OCI-LY7 (cell line): ENCODE measurements around the gene SAP30. TPM values are rescaled to one million over a fixed set of nuclear protein-coding genes. Genes with fewer than 3 reads are reported as not detected.

ENCODE experiments used
- BruUV-seq: library from RNA; stranded (reverse); fragments of 400-500 nt; replicated peaks from 2 replicates; lab custom pipeline; 2021; lab: Mats Ljungman, UMichigan
- CTCF ChIA-PET: fragments of 300-600 bp; sonication (Branson Sonifier 250); formaldehyde crosslinking; loops from one replicate; lab custom pipeline; 2022; ENCODE audit warnings: antibody characterized with exemption; ENCODE audit not compliant: unreplicated experiment; lab: Charles Lee
- POLR2A ChIA-PET: fragments of 300-600 bp; sonication (Branson Sonifier 250); formaldehyde crosslinking; loops from one replicate; lab custom pipeline; 2022; ENCODE audit warnings: antibody characterized with exemption; lab: Charles Lee
- DNase-seq: peaks from one replicate; pipeline ENCODE4 v3.0.0-alpha.2; 2015; ENCODE audit warnings: low spot score
- H2AFZ ChIP-seq: fragments of 200-600 bp; sonication (generic), shearing (Covaris generic); 2 replicates; pipeline ENCODE4 v1.6.1; 2014; ENCODE audit warnings: mild to moderate bottlenecking, antibody characterized with exemption, low read length, moderate library complexity
- H3K27ac ChIP-seq: fragments of 200-600 bp; sonication (generic); 2 replicates; pipeline ENCODE4 v1.5.1; 2014; ENCODE audit warnings: mixed run types, low read depth, mild to moderate bottlenecking, moderate library complexity, low read length, inconsistent platforms; ENCODE audit not compliant: poor library complexity, severe bottlenecking
- H3K36me3 ChIP-seq: fragments of 200-600 bp; sonication (generic); 2 replicates; pipeline ENCODE4 v1.6.1; 2014; ENCODE audit warnings: mild to moderate bottlenecking, antibody characterized with exemption, low read length, moderate library complexity, mixed read lengths; ENCODE audit not compliant: insufficient read depth
- H3K4me1 ChIP-seq: fragments of 200-600 bp; sonication (generic); 2 replicates; pipeline ENCODE4 v1.5.1; 2014; ENCODE audit warnings: mild to moderate bottlenecking, low read length; ENCODE audit not compliant: insufficient read depth, poor library complexity, severe bottlenecking
- H3K4me2 ChIP-seq: fragments of 200-600 bp; sonication (generic); 2 replicates; pipeline ENCODE4 v1.6.1; 2014; ENCODE audit warnings: mild to moderate bottlenecking, low read length
- H3K4me3 ChIP-seq: fragments of 200-600 bp; sonication (generic); 2 replicates; pipeline ENCODE4 v1.5.1; 2014; ENCODE audit warnings: mild to moderate bottlenecking, low read depth, low read length; ENCODE audit not compliant: poor library complexity, severe bottlenecking
- H3K79me2 ChIP-seq: fragments of 200-600 bp; sonication (generic); 2 replicates; pipeline ENCODE4 v1.6.1; 2016; ENCODE audit warnings: low read depth, mild to moderate bottlenecking, low read length, moderate library complexity, mixed read lengths; ENCODE audit not compliant: insufficient read depth
- H3K9me2 ChIP-seq: fragments of 200-600 bp; sonication (generic); 2 replicates; pipeline ENCODE4 v1.6.1; 2016; ENCODE audit warnings: mild to moderate bottlenecking, low read length, mixed read lengths; ENCODE audit not compliant: insufficient read depth
- H3K9me3 ChIP-seq: fragments of 200-600 bp; sonication (generic); 2 replicates; pipeline ENCODE4 v1.6.1; 2014; ENCODE audit warnings: mild to moderate bottlenecking, mixed run types, low read length, mixed read lengths
- H4K20me1 ChIP-seq: fragments of 200-600 bp; sonication (generic); 2 replicates; pipeline ENCODE4 v1.6.1; 2014; ENCODE audit warnings: mild to moderate bottlenecking, antibody characterized with exemption, low read length, moderate library complexity, mixed read lengths; ENCODE audit not compliant: insufficient read depth
- CTCF ChIP-seq: fragments of 200-600 bp; sonication (generic); conservative IDR thresholded peaks from 2 replicates; pipeline ENCODE4 v1.5.1; 2014; ENCODE audit warnings: mild to moderate bottlenecking, antibody characterized with exemption, low read length, moderate library complexity, mixed read lengths
- EZH2phosphoT487 ChIP-seq: fragments of 200-600 bp; sonication (generic); IDR thresholded peaks from 2 replicates; pipeline ENCODE4 v1.6.1; 2018; ENCODE audit warnings: low read depth, borderline replicate concordance, mild to moderate bottlenecking, mixed run types, antibody characterized with exemption, low read length, moderate library complexity, mixed read lengths
- intact Hi-C: fragments of 100-400 bp; cut with micrococcal nuclease; formaldehyde crosslinking; loops from one replicate; pipeline ENCODE4 v1.10.0; 2022; ENCODE audit not compliant: unreplicated experiment
- total RNA-seq, 2 experiments: library from RNA; depleted of rRNA in 1 of 2; stranded (reverse); fragments of >200 nt in 1 of 2; shearing (Covaris generic) in 1 of 2; gene quantifications; 2 replicates each; pipeline ENCODE4 v1.2.3, GENCODE V29; 2014 to 2022

SAP30 gene
- total RNA-seq, 2 experiments from 2014 or later = 56.0 to 86.2 TPM

DNA sequence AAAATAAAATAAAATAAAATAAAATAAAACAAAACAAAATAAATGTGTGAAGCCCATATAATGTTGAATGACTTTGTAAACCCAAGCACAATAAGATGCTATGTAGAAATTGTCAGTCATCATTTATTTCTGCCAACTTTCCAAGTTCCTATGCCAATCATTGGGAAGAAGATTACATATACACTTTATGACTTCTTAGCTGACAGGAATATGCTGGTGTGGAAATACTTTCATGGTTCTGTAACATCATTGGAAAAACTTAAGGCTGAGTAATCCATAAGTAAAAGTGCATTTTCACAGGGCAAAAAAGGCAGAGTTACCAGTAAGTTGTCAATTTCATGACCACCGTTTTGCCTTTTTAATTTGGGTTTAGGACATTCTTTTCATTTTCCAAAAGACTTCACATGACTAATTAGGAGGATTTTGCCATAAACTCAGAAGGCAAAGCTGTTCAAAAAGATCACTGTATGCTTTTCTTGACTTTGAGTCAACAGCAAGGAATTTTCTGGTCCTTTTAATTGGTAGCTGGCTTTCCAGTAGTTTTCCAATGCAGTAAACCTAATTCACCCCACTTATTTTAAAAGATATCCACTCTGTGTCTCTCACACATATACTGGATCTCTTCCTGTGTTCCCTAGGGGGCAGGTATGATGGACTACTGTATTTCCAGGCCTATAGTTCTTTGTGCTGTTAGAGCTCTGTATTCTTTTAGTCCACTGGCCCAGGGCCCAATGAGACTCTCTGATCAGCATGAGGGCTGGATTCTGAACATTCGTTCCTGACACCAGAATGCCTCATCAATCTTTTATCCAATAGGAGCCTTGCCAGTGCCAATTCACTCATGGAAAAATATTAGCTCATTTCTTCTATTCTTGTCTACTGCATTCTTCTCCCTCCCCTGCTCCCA is 54.4 kb downstream of the SAP30 start:
- intact Hi-C loops = no loop called here
- DNase-seq = no peak
- Histone ChIP-seq H3K9me3 (no peaks in the 10 kb centered on the region), H3K27ac (no peak overlapping the region), H3K36me3 (no peaks in the 10 kb centered on the region), H2AFZ (no peak overlapping the region), H3K4me3 (no peak overlapping the region), H4K20me1 (no peaks in the 10 kb centered on the region), H3K79me2 (no peaks in the 10 kb centered on the region), H3K9me2 (no peaks in the 10 kb centered on the region), H3K4me2 (no peak overlapping the region), H3K4me1 (no peaks in the 10 kb centered on the region)
- POLR2A ChIA-PET = interaction anchor here (0.6 to 1.2 kb wide), 3 partner anchors 10 to 1684 kb away, joined by 3 to 4 read pairs (median 3); no protein-coding TSS in a partner anchor
- BruUV-seq = no TSS peak
- CTCF ChIA-PET = no interaction called here
- TF ChIP-seq CTCF = no peak
- TF ChIP-seq EZH2phosphoT487 = no peak

GRCh38 chr4:173426064-173426463 is 55.3 kb downstream of the SAP30 start:
- no peak for TF ChIP-seq EZH2phosphoT487
- TF ChIP-seq CTCF = no peak
- H4K20me1 ChIP-seq = no peaks in the 10 kb centered on the region
- intact Hi-C loops = no loop called here
- H3K36me3 ChIP-seq = no peaks in the 10 kb centered on the region
- H3K27ac ChIP-seq = no peak overlapping the region
- no peak for DNase-seq
- ChIA-PET CTCF (no interaction called here), POLR2A (interaction anchor here (0.6 to 1.2 kb wide), 3 partner anchors 9 to 1683 kb away, joined by 3 read pairs; no protein-coding TSS in a partner anchor)
- no peak overlapping the region for H3K4me3 ChIP-seq
- BruUV-seq = no TSS peak
- no peaks in the 10 kb centered on the region for H3K4me1 ChIP-seq
- H3K9me2 ChIP-seq = no peaks in the 10 kb centered on the region
- H3K79me2 ChIP-seq = no peaks in the 10 kb centered on the region
- no peak overlapping the region for H2AFZ ChIP-seq
- no peak overlapping the region for H3K4me2 ChIP-seq
- H3K9me3 ChIP-seq = no peaks in the 10 kb centered on the region

Other genes with a start within 250 kb of the SAP30 start
- gene GALNT7, start 202.1 kb upstream of the SAP30 start, total RNA-seq (2014; rRNA removed; shearing (Covaris generic)) = 20.3 and 24.8 TPM in 2 replicates
- gene GALNT7, start 202.1 kb upstream of the SAP30 start, total RNA-seq (2022) = 33.4 and 34.4 TPM in 2 replicates
- 697 and 1,101 TPM in 2 replicates for gene HMGB2, start 36.6 kb upstream of the SAP30 start, total RNA-seq (2014; rRNA removed; shearing (Covaris generic))
- 810 and 934 TPM in 2 replicates for gene HMGB2, start 36.6 kb upstream of the SAP30 start, total RNA-seq (2022)
- not detected in 2 replicates for gene SCRG1, start 28.2 kb downstream of the SAP30 start, total RNA-seq (2014; rRNA removed; shearing (Covaris generic))
- gene SCRG1, start 28.2 kb downstream of the SAP30 start, total RNA-seq (2022) = not detected in 2 replicates
- not detected in 2 replicates for gene HAND2, start 159.3 kb downstream of the SAP30 start, total RNA-seq (2014; rRNA removed; shearing (Covaris generic))
- not detected in 2 replicates for gene HAND2, start 159.3 kb downstream of the SAP30 start, total RNA-seq (2022)